Left forelimb (tissue), 1 donor: ENCODE results near the gene SLC38A8.

ENCODE experiments used
- DNase-seq: peaks from one replicate; pipeline ENCODE4 v3.0.0-alpha.2; 2018; ENCODE audit warnings: low spot score

SLC38A8 gene

DNA sequence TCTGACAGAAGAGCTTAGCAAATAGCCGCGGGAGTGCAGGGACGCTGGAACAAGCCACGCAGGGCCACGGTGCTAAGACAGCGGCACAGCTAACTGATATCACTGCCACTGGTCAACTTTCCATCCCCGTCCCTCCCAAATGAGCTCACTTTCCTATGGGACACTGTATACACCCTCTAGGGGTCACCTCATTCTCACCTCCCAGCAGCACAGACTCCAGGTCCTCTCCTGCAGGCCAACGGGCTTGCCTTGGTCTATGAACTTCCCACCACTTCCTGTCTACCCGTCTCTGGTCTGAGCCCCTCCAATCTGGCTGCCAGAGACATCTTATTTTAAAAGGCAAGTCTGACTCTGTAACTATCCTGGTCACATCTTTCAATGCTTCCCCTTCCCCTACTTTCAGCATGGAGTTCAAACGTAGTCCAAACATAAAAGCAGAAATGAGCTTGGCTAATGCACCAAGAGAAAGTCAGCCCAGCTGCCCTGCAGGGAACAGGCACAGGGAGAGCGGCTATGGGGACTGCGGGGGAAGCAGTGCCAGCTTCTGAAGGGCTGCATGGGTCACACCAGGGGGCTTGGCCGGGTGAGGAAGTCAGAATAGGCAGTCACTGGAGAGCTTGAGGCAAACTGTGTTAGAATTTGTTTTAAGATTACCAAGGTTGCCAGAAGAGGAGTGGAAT lies 26.3 kb upstream of the SLC38A8 start:
- DNase-seq: peak; percentile 42

DNA sequence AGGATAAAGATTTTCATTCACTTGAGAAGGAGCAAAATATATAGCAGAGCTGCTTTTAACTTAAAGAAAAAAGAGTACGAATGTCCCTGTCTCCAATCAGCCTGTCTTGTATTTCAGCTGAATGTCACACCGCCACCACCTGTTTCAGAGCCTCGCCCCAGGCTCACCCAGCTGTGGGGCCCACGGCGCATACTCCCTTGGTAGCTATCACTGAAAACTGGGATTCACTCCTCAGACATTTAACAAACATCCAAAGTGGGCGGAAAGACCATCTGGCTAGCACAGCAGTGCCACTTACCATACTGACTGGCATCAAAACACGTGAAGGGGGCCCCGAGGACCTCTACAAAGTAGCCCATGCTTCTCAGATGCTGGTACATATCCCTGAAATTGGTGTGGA lies 25.4 kb upstream of the SLC38A8 start:
- no peak for DNase-seq

DNA sequence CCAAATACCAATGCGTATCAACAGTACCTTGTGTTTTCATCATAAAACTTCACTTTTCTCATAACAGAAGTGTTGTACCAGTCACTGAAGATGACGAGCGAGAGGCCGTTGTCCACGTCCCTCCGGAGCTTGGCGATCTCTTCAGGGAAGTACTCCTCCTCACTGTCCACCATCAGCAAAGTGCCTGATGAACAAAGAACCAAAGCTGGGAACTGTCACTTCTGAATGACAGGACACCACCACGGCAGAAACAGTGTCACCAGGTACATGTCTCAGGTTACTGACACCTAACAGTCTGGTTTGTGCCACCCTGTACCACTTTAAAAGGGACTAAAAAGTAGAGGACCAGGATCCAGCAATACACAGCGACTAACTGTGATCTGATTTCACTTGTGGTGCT lies 25.0 kb upstream of the SLC38A8 start:
- no peak for DNase-seq

- peak; percentile 58 for DNase-seq
Measured at GRCh38 chr16:84065536-84066132, 23.0 kb upstream of the SLC38A8 start.

DNA sequence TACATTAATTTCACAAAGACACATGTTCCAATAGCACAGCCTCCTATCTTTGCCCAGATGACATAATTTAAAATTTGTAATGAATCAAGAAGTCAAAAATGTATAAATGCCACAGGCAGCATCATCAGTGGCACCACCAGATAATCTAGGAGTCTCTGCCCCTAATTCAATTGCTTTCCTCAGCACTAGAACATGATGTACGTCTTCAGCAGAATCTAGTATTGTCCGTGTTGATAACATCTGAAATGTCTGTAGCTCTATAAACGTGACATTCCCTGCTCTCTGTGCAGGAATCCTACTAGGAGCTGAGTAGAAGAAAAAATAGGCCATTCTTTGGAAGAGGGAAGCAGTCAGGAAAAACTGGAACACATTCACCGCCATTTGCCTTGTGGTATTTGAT lies 21.4 kb upstream of the SLC38A8 start:
- no peak for DNase-seq

GRCh38 chr16:84062734-84063640 lies 20.4 kb upstream of the SLC38A8 start:
- DNase-seq: peak; percentile 78

- peak; percentile 18 for DNase-seq
Measured at GRCh38 chr16:84061236-84061819, 18.7 kb upstream of the SLC38A8 start.

DNA sequence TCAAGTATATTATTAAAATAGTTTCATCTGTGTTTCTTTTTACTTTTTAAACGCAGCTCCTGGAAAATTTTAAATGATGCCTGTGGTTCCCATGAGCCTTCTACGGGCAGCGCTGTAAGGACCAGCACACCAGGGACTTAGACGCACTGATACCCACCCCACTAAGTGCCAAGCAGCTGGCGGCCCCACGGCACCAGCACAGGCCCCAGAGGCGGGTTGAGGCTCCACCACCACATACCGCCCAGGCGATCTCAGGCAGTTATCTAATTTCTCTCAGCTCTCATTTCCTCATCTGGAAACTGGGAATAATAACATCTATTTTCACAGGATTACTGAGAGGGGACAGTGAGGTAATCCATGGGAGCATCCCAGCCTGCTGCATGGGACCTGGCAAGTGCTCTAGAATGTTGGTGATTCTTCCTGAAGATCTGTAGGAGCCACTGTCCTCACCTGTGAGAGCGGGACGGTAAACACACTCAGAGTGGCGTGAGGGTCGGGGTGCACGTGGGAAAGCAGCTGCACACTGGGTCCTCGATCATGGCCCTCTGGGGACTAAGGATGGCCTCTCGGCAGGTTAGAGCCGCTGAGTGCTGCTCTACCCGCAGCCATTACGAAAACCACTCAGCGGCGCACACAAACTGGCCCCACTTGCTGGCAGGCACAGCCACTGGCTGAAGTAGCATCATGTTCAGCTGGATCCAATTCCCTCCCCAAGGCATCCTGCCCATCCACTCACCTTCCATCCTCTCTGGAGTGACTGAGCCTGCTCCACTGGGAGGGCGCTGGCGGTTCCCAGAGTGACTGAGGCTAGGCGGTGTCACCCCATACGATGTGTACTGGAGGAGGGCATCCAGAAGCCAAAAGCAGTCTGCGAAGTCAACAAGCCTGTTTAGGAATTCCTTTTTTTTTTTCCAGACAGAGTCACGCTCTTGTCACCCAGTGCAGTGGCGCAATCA lies 17.6 kb upstream of the SLC38A8 start:
- DNase-seq: no peak

- no peak for DNase-seq
Measured at GRCh38 chr16:84059111-84059510, 16.5 kb upstream of the SLC38A8 start.

GRCh38 chr16:84058664-84059063 lies 16.1 kb upstream of the SLC38A8 start:
- DNase-seq: peak; percentile 34

- peak; percentile 54 for DNase-seq
Measured at GRCh38 chr16:84058211-84058610, 15.6 kb upstream of the SLC38A8 start.

DNA sequence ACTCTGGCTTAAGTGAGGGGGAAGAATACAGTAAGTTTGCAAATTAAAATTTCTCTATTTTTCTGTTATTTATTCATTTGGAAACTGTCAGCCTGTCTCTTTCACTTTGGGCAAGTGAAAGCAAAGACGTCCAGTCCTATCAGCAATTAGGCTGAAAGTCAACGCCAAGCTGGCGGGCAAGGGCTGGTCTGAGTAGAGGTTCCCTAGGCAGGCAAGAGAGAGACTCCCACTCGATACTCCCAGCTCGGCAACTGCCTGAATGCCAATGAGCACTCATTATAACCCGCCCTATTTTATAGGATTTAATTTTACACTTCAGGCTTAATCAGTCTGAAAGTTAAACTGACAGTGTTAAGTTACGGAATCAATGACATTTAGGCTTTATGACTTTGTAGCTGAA lies 14.3 kb upstream of the SLC38A8 start:
- DNase-seq: no peak

DNA sequence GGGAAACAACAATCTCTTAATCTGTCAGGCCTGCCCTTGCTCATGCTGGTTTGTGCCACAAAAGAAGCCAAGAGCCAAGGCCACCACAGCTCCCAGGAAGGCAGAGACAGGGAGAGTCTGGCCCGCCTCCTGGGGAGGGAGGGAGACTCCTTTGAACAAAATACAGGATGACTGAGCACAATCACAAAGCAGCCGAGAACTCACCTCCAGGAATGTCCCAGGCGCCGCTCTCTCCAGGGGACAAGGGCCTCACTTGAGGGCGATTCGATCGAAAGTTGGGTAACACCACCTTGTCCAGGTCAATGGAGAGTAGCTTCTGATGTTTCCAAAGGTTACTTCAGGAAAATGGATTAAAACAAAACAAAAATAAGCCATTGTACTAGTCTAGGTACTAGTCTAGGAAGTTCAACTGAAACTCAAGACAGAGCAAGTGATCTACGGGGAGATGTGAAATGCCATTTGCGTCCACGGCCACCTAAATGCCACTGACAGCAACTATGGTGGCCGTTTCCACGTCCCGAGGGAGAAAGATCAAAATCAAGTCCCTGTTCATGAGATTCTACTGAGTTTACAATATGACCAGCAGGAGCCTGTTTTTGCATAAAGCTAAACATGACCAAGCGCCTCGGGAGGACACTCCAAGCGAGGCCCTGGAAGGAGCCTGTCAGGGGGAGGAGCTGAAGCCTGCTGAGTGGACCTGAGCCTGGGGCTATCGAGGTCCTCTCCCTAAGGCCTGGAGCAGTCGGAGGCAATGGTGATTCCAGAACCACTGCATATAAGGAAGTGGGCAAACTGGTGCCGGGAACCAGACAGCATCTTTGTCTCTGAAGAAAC lies 13.4 kb upstream of the SLC38A8 start:
- DNase-seq: peak; percentile 50

DNA sequence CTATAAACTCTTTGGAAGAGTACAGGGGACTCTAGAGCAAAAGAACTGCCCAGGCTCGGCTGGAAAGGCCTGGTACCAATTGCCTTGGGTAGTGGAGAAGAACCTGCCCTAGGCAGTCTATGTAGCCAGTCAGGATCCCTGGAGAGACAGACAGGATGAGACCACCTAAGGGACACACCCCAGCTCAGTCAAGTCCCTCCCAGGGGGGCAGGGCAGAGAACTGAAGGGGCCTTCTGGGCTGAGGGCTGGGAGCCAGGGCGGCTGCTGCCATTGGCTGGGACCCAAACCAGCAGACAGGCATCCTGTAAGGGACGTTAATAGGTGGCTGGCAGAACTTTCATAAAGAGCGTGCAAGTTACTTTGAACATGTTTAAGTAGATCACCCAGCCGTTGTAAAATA lies 12.8 kb upstream of the SLC38A8 start:
- DNase-seq: peak; percentile 68

DNA sequence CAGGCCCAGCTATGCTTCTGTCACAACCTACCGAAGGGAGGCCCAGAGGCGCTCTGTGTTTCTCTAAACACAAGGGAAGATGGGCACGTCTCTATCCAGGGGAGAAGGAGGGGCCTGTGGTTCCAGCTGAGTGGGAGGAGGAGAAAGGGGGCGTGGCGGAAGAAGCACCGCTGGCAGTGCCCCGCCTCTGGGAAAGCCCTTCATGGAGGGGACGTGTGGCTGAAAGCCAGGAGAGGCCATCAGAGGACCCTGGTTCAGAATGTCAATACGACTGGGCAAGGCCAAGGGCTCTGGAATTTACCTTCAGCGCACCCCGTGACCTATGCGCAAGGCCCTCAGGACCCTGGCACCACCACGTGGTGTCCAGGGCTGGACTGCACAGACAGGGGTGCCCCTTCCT lies 12.3 kb upstream of the SLC38A8 start:
- peak; percentile 31 for DNase-seq

- DNase-seq: no peak
Measured at GRCh38 chr16:84054271-84054670, 11.7 kb upstream of the SLC38A8 start.

- peak; percentile 20 for DNase-seq
Measured at GRCh38 chr16:84053237-84053636, 10.6 kb upstream of the SLC38A8 start.

DNA sequence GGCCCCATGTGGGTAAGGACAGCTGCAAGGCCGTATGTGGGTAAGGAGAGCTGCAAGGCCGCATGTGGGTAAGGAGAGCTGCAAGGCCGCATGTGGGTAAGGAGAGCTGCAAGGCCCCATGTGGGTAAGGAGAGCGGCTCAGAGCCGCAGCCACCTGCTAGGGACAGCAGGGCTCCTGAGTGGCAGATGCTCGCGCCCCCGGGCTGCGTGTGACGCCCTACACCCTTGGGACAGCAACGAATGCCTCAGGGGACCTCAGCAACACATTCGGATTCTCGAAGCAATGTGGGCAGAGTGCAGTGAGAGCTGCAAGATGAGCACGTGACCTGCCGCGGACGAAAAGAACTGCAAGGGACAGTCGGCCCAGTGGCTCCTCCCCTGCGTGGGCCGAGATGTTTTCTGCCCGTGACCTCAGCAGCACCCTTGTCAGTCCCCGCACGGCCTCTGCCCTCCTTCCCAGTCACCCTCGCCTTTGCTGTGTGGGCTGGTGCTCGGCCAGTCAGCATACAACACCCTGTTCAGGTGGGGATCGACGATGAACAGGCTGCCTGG lies 9.6 kb upstream of the SLC38A8 start:
- peak; percentile 36 for DNase-seq

- DNase-seq: no peak
Measured at GRCh38 chr16:84050316-84050715, 7.7 kb upstream of the SLC38A8 start.

DNA sequence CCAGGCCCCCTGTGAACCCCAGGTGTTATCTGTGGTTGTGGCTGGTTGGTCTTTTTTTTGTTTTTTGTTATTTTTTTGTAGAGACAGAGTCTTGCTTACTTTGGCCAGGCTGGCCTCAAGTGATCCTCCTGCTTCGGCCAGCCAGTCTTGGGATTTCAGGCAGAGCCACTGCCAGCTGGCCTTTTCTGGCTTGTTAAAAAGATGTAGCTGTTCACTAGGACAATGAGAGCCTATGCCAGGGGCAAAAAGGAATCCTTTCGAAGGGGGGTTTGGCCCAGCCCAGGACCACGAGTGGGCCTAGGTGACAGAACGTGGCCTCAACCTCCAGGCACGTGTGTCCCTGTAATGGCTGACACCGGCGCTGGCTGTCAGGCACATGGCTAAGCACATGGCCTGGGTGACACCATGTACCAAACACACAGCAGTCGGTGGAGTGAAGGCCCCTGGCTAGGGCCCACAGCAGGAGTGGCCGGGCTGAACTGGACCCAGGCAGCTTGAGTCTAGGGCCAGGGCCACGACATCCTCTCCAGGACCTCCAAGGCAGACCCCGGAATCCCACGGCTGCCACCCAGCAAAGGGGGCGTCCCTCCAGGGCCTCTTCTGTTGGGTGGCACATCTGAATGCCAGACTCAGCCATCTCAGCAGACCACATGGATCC lies 6.9 kb upstream of the SLC38A8 start:
- no peak for DNase-seq
